ENCODE results near the gene NME3. TPM values are rescaled to one million over a fixed set of nuclear protein-coding genes. Genes with fewer than 3 reads are reported as not detected.

The NME3 gene
- total RNA-seq, 1 experiment from 2014 or later = 76.9 TPM

- H2BK12ac ChIP-seq (ENCODE audit: insufficient read length, low read depth, low read length) = no peak overlapping the region
- Mint-ChIP-seq H3K9me3 (no peaks in the 10 kb centered on the region), H3K27me3 (ENCODE audit: low read depth) (no peaks in the 10 kb centered on the region; the same call in 1 of the 2 replicates), H3K4me1 (peaks cover under 1 to 2% of the 10 kb centered on the region in 2 experiments; a peak in 3 of 4 replicates), H3K4me3 (no peak overlapping the region), H3K36me3 (ENCODE audit: insufficient read depth in 1 of 3, low read depth in 3 of 3) (peaks cover 7 to 41% (median 28%) of the 10 kb centered on the region in 3 experiments; a peak in 6 of 7 replicates), H3K27ac (no peak overlapping the region)
- no peak overlapping the region for H3K23ac ChIP-seq (ENCODE audit: insufficient read length, low read depth, low read length)
- H2AK5ac ChIP-seq (ENCODE audit: insufficient read length, low read length) = no peak overlapping the region
- no peak overlapping the region for H3K14ac ChIP-seq (ENCODE audit: insufficient read depth, low read length)
- no peak overlapping the region for H3K9ac ChIP-seq (ENCODE audit: extremely low read depth, insufficient read length, low read length)
- peaks cover 3% of the 10 kb centered on the region for H3K23me2 ChIP-seq (ENCODE audit: insufficient read length, low read depth, low read length, poor library complexity, severe bottlenecking)
- no peaks in the 10 kb centered on the region for H3K79me1 ChIP-seq (ENCODE audit: insufficient read depth, low read depth, low read length, poor library complexity, severe bottlenecking)
- no peak overlapping the region for H3K4ac ChIP-seq (ENCODE audit: low read depth, low read length)
- no peaks in the 10 kb centered on the region for H3K9me3 ChIP-seq (ENCODE audit: control insufficient read depth, low read depth, low read length)
- no peak overlapping the region for H3K4me2 ChIP-seq (ENCODE audit: insufficient read depth, insufficient read length, low read length)
- no peaks in the 10 kb centered on the region for H3K27me3 ChIP-seq (ENCODE audit: insufficient read depth, low read length)
- no peak overlapping the region for H2AFZ ChIP-seq (ENCODE audit: low read length)
- H3K4me1 ChIP-seq (ENCODE audit: insufficient read depth, low read length) = no peaks in the 10 kb centered on the region
- no peak overlapping the region for H3K18ac ChIP-seq (ENCODE audit: insufficient read length, low read depth, low read length)
- no peak overlapping the region for H3T11ph ChIP-seq (ENCODE audit: low read length)
- H3K56ac ChIP-seq (ENCODE audit: insufficient read length, low read depth, low read length) = no peak overlapping the region
- no peak overlapping the region for H3K27ac ChIP-seq (ENCODE audit: insufficient read length, low read depth, low read length)
- DNase-seq = no peak
- H4K8ac ChIP-seq (replicated peaks; ENCODE audit: insufficient read length, low read depth, low read length) = no peak overlapping the region
- no peaks in the 10 kb centered on the region for H3K79me2 ChIP-seq (ENCODE audit: insufficient read depth, low read length)
- TF ChIP-seq CTCF (conservative IDR thresholded peaks at IDR 0.05) = no peak
- H2BK20ac ChIP-seq (ENCODE audit: low read depth, low read length, poor library complexity, severe bottlenecking) = no peak overlapping the region
- H2BK5ac ChIP-seq (ENCODE audit: insufficient read length, low read length) = no peak overlapping the region
- H4K20me1 ChIP-seq (ENCODE audit: control insufficient read depth, insufficient read depth, insufficient read length) = no peaks in the 10 kb centered on the region
- H4K5ac ChIP-seq (ENCODE audit: insufficient read length, low read depth, low read length) = no peak overlapping the region
- no peak overlapping the region for H2BK15ac ChIP-seq (ENCODE audit: low read depth, low read length)
- H2BK120ac ChIP-seq (ENCODE audit: low read depth, low read length, poor library complexity, severe bottlenecking) = no peak overlapping the region
- no peak overlapping the region for H4K91ac ChIP-seq (ENCODE audit: insufficient read length, low read depth, low read length)
- WGBS (ENCODE audit: extremely low coverage, insufficient read length, low lambda C conversion rate) = no CpG with 5 or more reads among the region's 21 CpGs
These were observed 6.4 kb downstream of the NME3 start for GRCh38 chr16:1764971-1765370.

All from H9 (cell line).